DMS114 treated with DMSO at 0.1 percent for 48 hours (cell line): ENCODE results near the gene HES1.
"Not testable (repeated sequence)": the region's sequence is repeated elsewhere in the genome, so short reads cannot be mapped to it uniquely, and the experiment has no call there.

Source experiments
- DNase-seq: peaks from one replicate; lab custom pipeline; 2025; ENCODE audit not compliant: unreplicated experiment; lab: John Stamatoyannopoulos, UW

HES1 gene

GRCh38 chr3:194125442-194125841, 10.5 kb upstream of the HES1 start:
- no peak for DNase-seq

- no peak for DNase-seq
Measured at GRCh38 chr3:194126790-194127189, 9.2 kb upstream of the HES1 start.

- no peak for DNase-seq
Measured at GRCh38 chr3:194128202-194128918, 7.6 kb upstream of the HES1 start.

- not testable (repeated sequence) for DNase-seq
Measured at GRCh38 chr3:194128919-194129295, 7.0 kb upstream of the HES1 start.

- DNase-seq: no peak
Measured at GRCh38 chr3:194129581-194130133, 6.3 kb upstream of the HES1 start.

- DNase-seq: no peak
Measured at GRCh38 chr3:194130188-194130587, 5.8 kb upstream of the HES1 start.

- no peak for DNase-seq
Measured at GRCh38 chr3:194130807-194131589, 5.0 kb upstream of the HES1 start.

GRCh38 chr3:194132465-194133286, 3.3 kb upstream of the HES1 start:
- no peak for DNase-seq

GRCh38 chr3:194133661-194134230, 2.2 kb upstream of the HES1 start:
- DNase-seq: peak; percentile 25

- no peak for DNase-seq
Measured at GRCh38 chr3:194134231-194134756, 1.7 kb upstream of the HES1 start.

GRCh38 chr3:194134757-194135515, 1.0 kb upstream of the HES1 start:
- peak; percentile 78 for DNase-seq

GRCh38 chr3:194135516-194135805, 487 bp upstream of the HES1 start:
- DNase-seq: no peak

GRCh38 chr3:194136519-194137007, 615 bp downstream of the HES1 start:
- DNase-seq: peak; percentile 24

- no peak for DNase-seq
Measured at GRCh38 chr3:194137008-194137505, 1.1 kb downstream of the HES1 start.

- DNase-seq: peak; percentile 35
Measured at GRCh38 chr3:194137506-194138474, 1.8 kb downstream of the HES1 start.

GRCh38 chr3:194138732-194139070, 2.8 kb downstream of the HES1 start:
- DNase-seq: no peak

GRCh38 chr3:194139071-194139813, 3.3 kb downstream of the HES1 start:
- no peak for DNase-seq

GRCh38 chr3:194139814-194140391, 4.0 kb downstream of the HES1 start:
- DNase-seq: no peak
